ENCODE data around the gene USP24. TPM values are rescaled to one million over a fixed set of nuclear protein-coding genes. Genes with fewer than 3 reads are reported as not detected.

Gene USP24
- total RNA-seq, 1 donor from 2014 or later, result 37.7 TPM

DNA sequence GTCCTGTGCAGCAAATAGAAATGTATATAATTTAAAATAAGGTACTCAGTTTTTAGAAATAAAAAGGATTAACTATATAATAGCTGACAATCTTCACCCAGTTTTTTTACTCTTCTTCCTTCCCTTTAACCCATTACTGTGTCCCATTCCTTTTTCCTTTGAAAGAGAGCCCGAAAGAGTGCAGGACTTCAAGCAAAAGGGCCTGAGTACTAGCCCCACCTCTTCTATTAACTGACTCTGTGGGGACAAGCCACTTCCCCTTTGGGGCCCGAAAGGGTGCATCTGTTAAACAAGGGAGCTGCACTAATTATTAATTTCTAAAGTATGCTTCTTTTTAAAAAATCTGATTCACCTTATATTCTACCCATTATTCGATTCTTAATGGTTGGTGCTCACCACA is 3.3 kb downstream of the USP24 start:
- H3K27ac Mint-ChIP-seq (ENCODE audit: unreplicated experiment), result no peak overlapping the region
- TF ChIP-seq CTCF (IDR thresholded peaks at IDR 0.05; ENCODE audit: unreplicated experiment), result no peak
- no peaks in the 10 kb centered on the region for H3K9me3 Mint-ChIP-seq (ENCODE audit: unreplicated experiment)
- no peak overlapping the region for H3K4me3 Mint-ChIP-seq (ENCODE audit: unreplicated experiment)
- DNase-seq (ENCODE audit: low spot score), result no peak
- peaks cover 57% of the 10 kb centered on the region for H3K4me1 Mint-ChIP-seq (ENCODE audit: unreplicated experiment)
- H3K27me3 Mint-ChIP-seq (ENCODE audit: unreplicated experiment), result peaks cover 7% of the 10 kb centered on the region
- peaks cover 13% of the 10 kb centered on the region for H3K36me3 Mint-ChIP-seq (ENCODE audit: low read depth, unreplicated experiment)

DNA sequence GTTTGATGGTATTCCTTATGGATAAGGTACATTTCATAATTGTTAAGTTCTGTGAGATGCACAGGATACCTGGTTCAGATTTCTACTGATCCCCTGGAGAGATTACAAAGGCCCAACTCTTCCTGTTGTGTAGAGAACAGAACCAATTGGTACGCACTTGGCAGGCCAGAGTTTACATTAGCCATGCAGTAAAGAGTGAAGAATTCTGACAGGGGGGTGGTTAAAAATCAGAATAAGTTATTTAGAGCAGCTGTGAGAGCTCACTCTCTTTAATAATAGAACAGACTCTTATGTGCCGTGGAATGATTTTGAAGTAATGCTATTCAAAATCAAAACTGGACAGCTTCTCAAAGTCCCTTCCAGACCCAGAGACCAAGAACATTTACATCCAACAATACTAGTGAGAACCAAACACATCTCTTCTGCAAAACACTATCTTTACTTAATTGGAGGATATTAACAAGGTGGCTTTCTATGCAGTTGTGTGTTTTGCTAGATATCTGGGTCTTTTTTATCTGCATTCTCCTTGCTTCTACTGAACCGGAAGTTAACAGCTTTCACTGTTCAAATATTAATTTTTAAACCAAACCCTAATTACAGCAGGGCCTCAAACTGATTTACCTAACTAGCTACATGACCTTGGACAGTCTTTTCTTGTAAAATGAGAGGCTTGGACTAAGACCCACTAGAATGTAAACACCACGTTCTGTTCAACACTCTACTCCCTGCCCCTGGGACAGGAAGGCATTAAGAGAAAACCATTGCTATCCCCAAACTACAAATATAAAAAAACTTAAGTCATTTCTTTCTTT is 4.0 kb downstream of the USP24 start:
- Mint-ChIP-seq H3K9me3 (ENCODE audit: unreplicated experiment) (no peaks in the 10 kb centered on the region), H3K4me3 (ENCODE audit: unreplicated experiment) (no peak overlapping the region), H3K4me1 (ENCODE audit: unreplicated experiment) (peaks cover 50% of the 10 kb centered on the region), H3K27ac (ENCODE audit: unreplicated experiment) (no peak overlapping the region), H3K27me3 (ENCODE audit: unreplicated experiment) (peaks cover 4% of the 10 kb centered on the region), H3K36me3 (ENCODE audit: low read depth, unreplicated experiment) (peaks cover 9% of the 10 kb centered on the region)
- no peak for DNase-seq (ENCODE audit: low spot score)
- no peak for TF ChIP-seq CTCF (IDR thresholded peaks at IDR 0.05; ENCODE audit: unreplicated experiment)

- H3K27ac Mint-ChIP-seq (ENCODE audit: unreplicated experiment), result no peak overlapping the region
- no peak for DNase-seq (ENCODE audit: low spot score)
- no peak overlapping the region for H3K4me3 Mint-ChIP-seq (ENCODE audit: unreplicated experiment)
- H3K27me3 Mint-ChIP-seq (ENCODE audit: unreplicated experiment), result no peaks in the 10 kb centered on the region
- H3K36me3 Mint-ChIP-seq (ENCODE audit: low read depth, unreplicated experiment), result peaks cover 3% of the 10 kb centered on the region
- peaks cover 42% of the 10 kb centered on the region for H3K4me1 Mint-ChIP-seq (ENCODE audit: unreplicated experiment)
- no peaks in the 10 kb centered on the region for H3K9me3 Mint-ChIP-seq (ENCODE audit: unreplicated experiment)
- TF ChIP-seq CTCF (IDR thresholded peaks at IDR 0.05; ENCODE audit: unreplicated experiment), result no peak
These were observed 5.9 kb downstream of the USP24 start for GRCh38 chr1:55209247-55209646.

DNA sequence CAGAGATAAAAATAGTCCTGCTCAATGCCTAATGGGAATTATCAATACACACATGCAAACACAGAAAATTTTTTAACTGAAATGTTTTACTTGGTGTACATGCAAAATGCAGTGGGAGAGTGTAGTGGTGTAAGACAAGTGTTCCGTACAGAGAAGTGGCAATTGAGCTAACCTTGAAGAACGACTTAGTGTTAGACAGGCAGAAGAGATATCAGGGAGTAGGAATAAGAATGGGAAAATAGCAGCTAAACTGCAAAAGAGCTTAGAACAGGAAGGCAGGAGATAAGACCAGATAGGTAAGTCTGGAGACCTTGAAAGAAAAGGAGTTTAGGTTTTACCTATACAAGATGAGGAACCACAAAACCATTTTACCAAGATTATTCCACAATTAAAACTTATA is 9.0 kb downstream of the USP24 start:
- Mint-ChIP-seq H3K36me3 (ENCODE audit: low read depth, unreplicated experiment) (no peaks in the 10 kb centered on the region), H3K27ac (ENCODE audit: unreplicated experiment) (no peak overlapping the region)

More for the DNA sequence above, 9.0 kb downstream of the USP24 start:
- Mint-ChIP-seq H3K4me3 (ENCODE audit: unreplicated experiment) (no peak overlapping the region), H3K9me3 (ENCODE audit: unreplicated experiment) (no peaks in the 10 kb centered on the region), H3K27me3 (ENCODE audit: unreplicated experiment) (no peaks in the 10 kb centered on the region), H3K4me1 (ENCODE audit: unreplicated experiment) (peaks cover 24% of the 10 kb centered on the region)
- TF ChIP-seq CTCF (IDR thresholded peaks at IDR 0.05; ENCODE audit: unreplicated experiment), result no peak
- DNase-seq (ENCODE audit: low spot score), result no peak

Data from endothelial cell (in vitro differentiated cells).